Gastrocnemius medialis (tissue), 4 donors: ENCODE data around the gene CARD8. TPM values are rescaled to one million over a fixed set of nuclear protein-coding genes. Genes with fewer than 3 reads are reported as not detected.

Experiments
- ATAC-seq, 2 donors: fragments of 150-250 bp; one replicate each; pipeline ENCODE4 v1.9.1; 2016
- DNase-seq, 2 donors: peaks; one replicate each; pipeline ENCODE4 v3.0.0-alpha.2; 2019
- H3K27ac ChIP-seq, 4 donors: fragments of 200-600 bp; sonication (generic); 1 replicate in 1 of 4; 2 replicates in 3 of 4; pipeline ENCODE4 v1.5.1; 2016 to 2018; ENCODE audit warnings: mild to moderate bottlenecking in 2 of 4, moderate library complexity in 1 of 4
- H3K27me3 ChIP-seq, 3 donors: fragments of 200-600 bp; sonication (generic) in 2 of 3; 1 replicate in 1 of 3; 2 replicates in 2 of 3; pipeline versions ENCODE4 v1.5.1 to v1.6.0; 2016 to 2019; ENCODE audit warnings: mild to moderate bottlenecking in 1 of 3, moderate library complexity in 1 of 3
- H3K36me3 ChIP-seq, 2 donors: fragments of 200-600 bp; sonication (generic) in 1 of 2; one replicate each; pipeline ENCODE4 v1.5.1; 2017 to 2018
- H3K4me1 ChIP-seq, 2 donors: fragments of 200-600 bp; sonication (generic) in 1 of 2; one replicate each; pipeline ENCODE4 v1.5.1; 2016 to 2017; ENCODE audit warnings: mild to moderate bottlenecking in 2 of 2
- H3K4me3 ChIP-seq, 4 donors: fragments of 200-600 bp; sonication (generic) in 3 of 4; 1 replicate in 1 of 4; 2 replicates in 3 of 4; pipeline ENCODE4 v1.5.1; 2016 to 2019; ENCODE audit warnings: mild to moderate bottlenecking in 2 of 4
- H3K9me3 ChIP-seq, 3 donors: fragments of 200-600 bp; sonication (generic) in 2 of 3; 1 replicate in 1 of 3; 2 replicates in 2 of 3; pipeline ENCODE4 v1.5.1; 2016 to 2019
- CTCF ChIP-seq, 5 experiments: fragments of 450-650 bp in 3 of 5; fragments of 200-600 bp in 2 of 5; sonication (generic) in 2 of 5; IDR thresholded peaks in 4 of 5; conservative IDR thresholded peaks in 1 of 5; 1 replicate in 4 of 5; 2 replicates in 1 of 5; pipeline ENCODE4 v1.5.1; 2016 to 2019; ENCODE audit warnings: antibody characterized with exemption in 5 of 5, mild to moderate bottlenecking in 3 of 5, moderate library complexity in 3 of 5
- POLR2A ChIP-seq, 2 donors: fragments of 450-650 bp; IDR thresholded peaks; one replicate each; pipeline ENCODE4 v1.6.1; 2017; ENCODE audit warnings: antibody characterized with exemption in 2 of 2, mild to moderate bottlenecking in 2 of 2, moderate library complexity in 2 of 2
- in situ Hi-C, 4 donors: fragments of 200-750 bp; cut with MboI; loops; one replicate each; pipeline versions ENCODE4 v1.15.0 to v1.8.0; 2017; ENCODE audit warnings: low sequenced_read_pairs in 4 of 4
- intact Hi-C: fragments of 100-400 bp; cut with DNase I; formaldehyde crosslinking; loops from one replicate; pipeline ENCODE4 v1.15.1; 2023; ENCODE audit warnings: low total_unique reads
- total RNA-seq, 4 donors: library from RNA; depleted of rRNA; stranded (reverse); fragments of >200 nt; gene quantifications; one replicate each; pipeline versions ENCODE4 v1.1.0 to v1.2.3, GENCODE V29; 2016

Gene CARD8
- total RNA-seq, 4 donors from 2014 or later: 15.7 to 23.3 (median 20.2) TPM

- ATAC-seq: no peak
- TF ChIP-seq CTCF (IDR thresholded peaks at IDR 0.05 in 4 of 5, conservative IDR thresholded peaks at IDR 0.05 in 1 of 5) (no peak), POLR2A (IDR thresholded peaks at IDR 0.05) (no peak)
- H3K36me3 ChIP-seq: peaks cover 0 to 15% of the 10 kb centered on the region in 2 donors
- H3K27ac ChIP-seq: no peak overlapping the region
- H3K9me3 ChIP-seq: no peaks in the 10 kb centered on the region
- DNase-seq: no peak
- H3K4me1 ChIP-seq: peaks cover 1 to 2% of the 10 kb centered on the region in 2 donors
- H3K27me3 ChIP-seq: no peaks in the 10 kb centered on the region
- in situ Hi-C loops: no loop called here
- H3K4me3 ChIP-seq: no peak overlapping the region
- intact Hi-C loops: no loop called here
Measured at GRCh38 chr19:48176226-48176625, 79.5 kb downstream of the CARD8 start.

- DNase-seq (no peak), ATAC-seq (no peak)
- Histone ChIP-seq H3K36me3 (peaks cover 0 to 15% of the 10 kb centered on the region in 2 donors), H3K27me3 (no peaks in the 10 kb centered on the region), H3K4me3 (no peak overlapping the region), H3K27ac (no peak overlapping the region), H3K9me3 (no peaks in the 10 kb centered on the region), H3K4me1 (peaks cover 6 to 7% of the 10 kb centered on the region in 2 donors)
- intact Hi-C loops (no loop called here), in situ Hi-C loops (no loop called here)
- no peak for TF ChIP-seq POLR2A (IDR thresholded peaks at IDR 0.05)
- TF ChIP-seq CTCF (IDR thresholded peaks at IDR 0.05 in 4 of 5, conservative IDR thresholded peaks at IDR 0.05 in 1 of 5): no peak
Measured at GRCh38 chr19:48175578-48175977, 80.1 kb downstream of the CARD8 start.

- Histone ChIP-seq H3K4me1 (peaks cover 6 to 13% of the 10 kb centered on the region in 2 donors), H3K4me3 (no peak overlapping the region), H3K27me3 (no peaks in the 10 kb centered on the region), H3K36me3 (peaks cover 0 to 15% of the 10 kb centered on the region in 2 donors), H3K9me3 (no peaks in the 10 kb centered on the region), H3K27ac (no peak overlapping the region)
- in situ Hi-C loops (loop anchor here in 2 of 4 donors (25.0 kb wide), 1 partner anchor 212 kb away; no protein-coding TSS in a partner anchor), intact Hi-C loops (no loop called here)
- DNase-seq (no peak), ATAC-seq (no peak)
- TF ChIP-seq POLR2A (IDR thresholded peaks at IDR 0.05) (no peak), CTCF (IDR thresholded peaks at IDR 0.05 in 4 of 5, conservative IDR thresholded peaks at IDR 0.05 in 1 of 5) (no peak)
Measured at GRCh38 chr19:48174445-48175030, 81.2 kb downstream of the CARD8 start.

GRCh38 chr19:48171710-48172109 lies 84.0 kb downstream of the CARD8 start:
- ATAC-seq (no peak), DNase-seq (no peak)
- no peak overlapping the region for H3K27ac ChIP-seq
- H3K27me3 ChIP-seq: no peaks in the 10 kb centered on the region
- H3K9me3 ChIP-seq: no peaks in the 10 kb centered on the region
- peaks cover 0 to 15% of the 10 kb centered on the region in 2 donors for H3K36me3 ChIP-seq
- no peak overlapping the region for H3K4me3 ChIP-seq
- H3K4me1 ChIP-seq: peaks cover 6 to 15% of the 10 kb centered on the region in 2 donors
- no peak for TF ChIP-seq POLR2A (IDR thresholded peaks at IDR 0.05)
- TF ChIP-seq CTCF (IDR thresholded peaks at IDR 0.05 in 4 of 5, conservative IDR thresholded peaks at IDR 0.05 in 1 of 5): no peak
- intact Hi-C loops: loop anchor here (2.0 kb wide), 1 partner anchor 33 kb away; no protein-coding TSS in a partner anchor
- in situ Hi-C loops: loop anchor here in 2 of 4 donors (25.0 kb wide), 1 partner anchor 209 kb away; no protein-coding TSS in a partner anchor
